SK-N-SH treated with all-trans-retinoic acid at 6 μM for 48 hours (cell line): Measurements from ENCODE around the gene CORO2A.
"Not testable (repeated sequence)": the region's sequence is repeated elsewhere in the genome, so short reads cannot be mapped to it uniquely, and the experiment has no call there.

Source experiments
- ARNTL ChIP-seq: fragments of 450-650 bp; formaldehyde crosslinking; IDR thresholded peaks from 2 replicates; pipeline ENCODE4 v1.5.0; 2020; ENCODE audit warnings: low read depth, mild to moderate bottlenecking, moderate library complexity, borderline replicate concordance
- CREB5 ChIP-seq: fragments of 250-450 bp; sonication (Bioruptor Pico); IDR thresholded peaks from 2 replicates; pipeline ENCODE4 v1.5.1; 2020; ENCODE audit warnings: low read depth, mild to moderate bottlenecking, moderate library complexity
- OSR1 ChIP-seq: fragments of 250-450 bp; sonication (Bioruptor Pico); IDR thresholded peaks from 2 replicates; pipeline ENCODE4 v1.8.0; 2022; ENCODE audit warnings: moderate library complexity, mild to moderate bottlenecking, inconsistent platforms
- PATZ1 ChIP-seq: fragments of 250-450 bp; sonication (Bioruptor Pico); IDR thresholded peaks from 2 replicates; pipeline ENCODE4 v1.8.0; 2020; ENCODE audit warnings: mild to moderate bottlenecking, moderate library complexity, borderline replicate concordance
- POU6F1 ChIP-seq: fragments of 250-450 bp; sonication (Bioruptor Pico); IDR thresholded peaks from 2 replicates; pipeline ENCODE4 v1.8.0; 2021; ENCODE audit warnings: low read depth, mild to moderate bottlenecking, moderate library complexity, borderline replicate concordance
- PPARA ChIP-seq: fragments of 250-450 bp; sonication (Bioruptor Pico); IDR thresholded peaks from 2 replicates; pipeline ENCODE4 v1.5.0; 2020; ENCODE audit warnings: mild to moderate bottlenecking, borderline replicate concordance
- RARB ChIP-seq: fragments of 250-450 bp; sonication (Bioruptor Pico); IDR thresholded peaks from 2 replicates; pipeline ENCODE4 v1.8.0; 2021; ENCODE audit warnings: mild to moderate bottlenecking, moderate library complexity
- SNAI2 ChIP-seq: fragments of 250-450 bp; sonication (Bioruptor Pico); IDR thresholded peaks from 2 replicates; pipeline ENCODE4 v1.5.0; 2020; ENCODE audit warnings: mild to moderate bottlenecking, moderate library complexity
- TOX ChIP-seq: fragments of 250-450 bp; sonication (Bioruptor Pico); IDR thresholded peaks from 2 replicates; pipeline ENCODE4 v1.8.0; 2021; ENCODE audit warnings: mild to moderate bottlenecking, moderate library complexity, borderline replicate concordance
- ZC3H10 ChIP-seq: fragments of 250-450 bp; sonication (Bioruptor Pico); IDR thresholded peaks from 2 replicates; pipeline ENCODE4 v1.5.1; 2021; ENCODE audit warnings: mild to moderate bottlenecking, moderate library complexity
- ZFP3 ChIP-seq: fragments of 250-450 bp; sonication (Bioruptor Pico); IDR thresholded peaks from 2 replicates; pipeline ENCODE4 v1.5.0; 2020; ENCODE audit warnings: mild to moderate bottlenecking, moderate library complexity
- ZFP30 ChIP-seq: fragments of 450-650 bp; formaldehyde crosslinking; IDR thresholded peaks from 2 replicates; pipeline ENCODE4 v1.5.0; 2022; ENCODE audit warnings: mild to moderate bottlenecking, moderate library complexity

DNA sequence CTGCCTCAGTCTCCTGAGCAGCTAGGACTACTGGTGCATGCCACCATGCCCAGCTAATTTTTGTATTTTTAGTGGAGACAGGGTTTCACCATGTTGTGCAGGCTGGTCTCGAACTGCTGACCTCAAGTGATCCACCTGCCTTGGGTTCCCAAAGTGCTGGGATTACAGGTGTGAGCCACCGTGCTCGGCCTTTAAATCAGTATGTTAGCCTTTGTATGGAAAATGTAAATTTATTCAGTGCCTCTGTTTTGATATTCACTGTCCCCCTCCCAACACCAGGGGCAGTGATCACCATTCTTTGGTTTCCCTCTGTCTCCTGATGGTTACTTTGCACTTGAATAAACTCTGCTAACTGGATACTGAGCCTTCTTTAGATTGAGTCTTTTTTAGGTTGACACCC, 101.8 kb downstream of the CORO2A start:
- not testable (repeated sequence) for TF ChIP-seq ZFP30 (CRISPR knock-in tag); POU6F1; PPARA (CRISPR knock-in tag); RARB; SNAI2; ARNTL (CRISPR knock-in tag); TOX (CRISPR knock-in tag); CREB5 (CRISPR knock-in tag); PATZ1; ZFP3; OSR1 (CRISPR knock-in tag); ZC3H10
